ENCODE measurements around the gene CHST5. TPM values are rescaled to one million over a fixed set of nuclear protein-coding genes. Genes with fewer than 3 reads are reported as not detected.
A peak's percentile ranks its signal among the peaks of the same experiment; 100 is the strongest.

Gene CHST5
- total and polyA plus RNA-seq, 7 donors, result 0.41 to 18.3 (median 15.0) TPM; not detected in 3

GRCh38 chr16:75535211-75535843 lies 581 bp downstream of the CHST5 start:
- Histone ChIP-seq H3K9me3 (no peaks in the 10 kb centered on the region), H3K4me1 (no peaks in the 10 kb centered on the region), H3K27me3 (no peaks in the 10 kb centered on the region), H3K4me3 (peak overlapping the region in 1 of 4 donors; percentile 5), H3K27ac (peak overlapping the region in 1 of 4 donors; percentile 6), H3K36me3 (no peaks in the 10 kb centered on the region)
- no peak for DNase-seq
- 67 to 81% methylated on average over 34 of the region's 34 CpGs for WGBS, 2 donors
- TF ChIP-seq CTCF (IDR thresholded peaks at IDR 0.05) (no peak), POLR2AphosphoS5 (IDR thresholded peaks at IDR 0.05) (no peak), EP300 (IDR thresholded peaks at IDR 0.05) (no peak), POLR2A (IDR thresholded peaks at IDR 0.05) (no peak)
- intact Hi-C loops (cut with DNase I), result no loop called here

DNA sequence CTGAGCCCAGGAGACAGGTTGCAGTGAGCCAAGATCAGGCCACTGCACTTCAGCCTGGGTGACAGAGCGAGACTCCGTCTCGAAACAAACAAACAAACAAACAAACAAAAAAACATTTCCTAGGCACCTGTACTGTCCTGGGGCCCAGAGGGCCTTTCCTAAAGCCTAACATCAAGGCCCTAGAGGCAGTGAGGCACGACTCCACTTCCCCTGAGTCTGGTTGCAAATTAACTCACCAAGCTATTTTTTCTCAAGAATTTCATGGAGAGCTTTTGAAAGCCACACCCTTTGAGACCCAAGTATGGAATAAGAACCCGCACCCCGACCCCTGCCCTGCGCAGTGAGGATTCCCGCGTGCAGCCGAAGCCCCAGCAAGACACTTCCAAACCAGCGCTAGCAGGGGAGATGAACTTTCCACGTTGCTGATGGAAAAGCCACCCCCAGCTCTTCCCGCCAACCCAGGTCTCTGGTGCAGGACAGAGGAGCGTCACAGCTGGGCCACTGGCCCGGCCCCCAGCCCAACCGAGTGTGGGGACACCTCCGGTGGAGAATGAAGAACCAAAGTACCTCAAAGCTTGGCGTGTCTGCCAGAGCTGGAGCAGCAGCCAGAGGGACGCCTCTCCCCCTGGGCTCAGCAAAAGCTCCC lies 1.2 kb downstream of the CHST5 start:
- Histone ChIP-seq H3K9me3 (no peaks in the 10 kb centered on the region), H3K27me3 (no peaks in the 10 kb centered on the region), H3K27ac (peak overlapping the region in 1 of 4 donors; percentile 6), H3K4me1 (no peaks in the 10 kb centered on the region), H3K4me3 (peak overlapping the region in 1 of 4 donors; percentile 5), H3K36me3 (no peaks in the 10 kb centered on the region)
- TF ChIP-seq POLR2A (IDR thresholded peaks at IDR 0.05) (no peak), EP300 (IDR thresholded peaks at IDR 0.05) (no peak), CTCF (IDR thresholded peaks at IDR 0.05) (no peak), POLR2AphosphoS5 (IDR thresholded peaks at IDR 0.05) (no peak)
- WGBS, 2 donors, result 60 to 85% methylated on average over 19 of the region's 19 CpGs
- no peak for DNase-seq
- intact Hi-C loops (cut with DNase I), result no loop called here

- no peak overlapping the region for H3K27ac ChIP-seq
- intact Hi-C loops (cut with DNase I), result no loop called here
- DNase-seq, result no peak
- no peaks in the 10 kb centered on the region for H3K27me3 ChIP-seq
- WGBS, 2 donors, result 89% methylated on average over 2 of the region's 2 CpGs
- H3K4me3 ChIP-seq, result no peak overlapping the region
- no peaks in the 10 kb centered on the region for H3K36me3 ChIP-seq
- H3K9me3 ChIP-seq, result no peaks in the 10 kb centered on the region
- no peaks in the 10 kb centered on the region for H3K4me1 ChIP-seq
- no peak for TF ChIP-seq POLR2A (IDR thresholded peaks at IDR 0.05)
- no peak for TF ChIP-seq POLR2AphosphoS5 (IDR thresholded peaks at IDR 0.05)
- no peak for TF ChIP-seq CTCF (IDR thresholded peaks at IDR 0.05)
- TF ChIP-seq EP300 (IDR thresholded peaks at IDR 0.05), result no peak
Observed at GRCh38 chr16:75532791-75533190, 3.1 kb downstream of the CHST5 start.

- DNase-seq, result no peak
- Histone ChIP-seq H3K27me3 (no peaks in the 10 kb centered on the region), H3K27ac (no peak overlapping the region), H3K4me3 (no peak overlapping the region), H3K4me1 (no peaks in the 10 kb centered on the region), H3K9me3 (no peaks in the 10 kb centered on the region), H3K36me3 (no peaks in the 10 kb centered on the region)
- intact Hi-C loops (cut with DNase I), result no loop called here
- TF ChIP-seq POLR2A (IDR thresholded peaks at IDR 0.05) (no peak), EP300 (IDR thresholded peaks at IDR 0.05) (no peak), CTCF (IDR thresholded peaks at IDR 0.05) (no peak), POLR2AphosphoS5 (IDR thresholded peaks at IDR 0.05) (no peak)
- WGBS, 2 donors, result 87 to 90% methylated on average over 8 of the region's 8 CpGs
Observed at GRCh38 chr16:75532142-75532765, 3.7 kb downstream of the CHST5 start.
